HG03135 (cell line): ENCODE data around the gene ZNF724.
"Not testable (repeated sequence)": the region's sequence is repeated elsewhere in the genome, so short reads cannot be mapped to it uniquely, and the experiment has no call there.

Source experiments
- ATAC-seq: cut with Tn5 transposase; IDR thresholded peaks from one replicate; pipeline ENCODE4 v1.9.1; 2021; ENCODE audit warnings: mild to moderate bottlenecking, moderate library complexity; ENCODE audit not compliant: unreplicated experiment

The ZNF724 gene

DNA sequence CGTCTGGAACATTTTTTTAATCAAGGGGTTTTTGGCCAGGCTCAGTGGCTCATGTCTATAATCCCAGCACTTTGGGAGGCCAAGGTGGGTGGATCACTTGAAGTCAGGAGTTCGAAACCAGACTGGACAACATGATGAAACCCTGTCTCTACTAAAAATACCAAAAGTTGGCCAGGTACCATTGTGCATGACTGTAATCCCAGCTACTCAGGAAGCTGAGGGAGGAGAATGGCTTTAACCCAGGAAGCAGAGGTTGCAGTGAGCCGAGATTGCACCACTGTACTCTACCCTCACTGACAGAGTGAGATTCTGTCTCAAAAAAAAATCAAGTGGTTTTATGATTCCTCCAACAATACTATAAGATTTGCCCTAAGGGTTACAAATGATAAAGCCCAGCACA, 3.1 kb upstream of the ZNF724 start:
- ATAC-seq: not testable (repeated sequence)

DNA sequence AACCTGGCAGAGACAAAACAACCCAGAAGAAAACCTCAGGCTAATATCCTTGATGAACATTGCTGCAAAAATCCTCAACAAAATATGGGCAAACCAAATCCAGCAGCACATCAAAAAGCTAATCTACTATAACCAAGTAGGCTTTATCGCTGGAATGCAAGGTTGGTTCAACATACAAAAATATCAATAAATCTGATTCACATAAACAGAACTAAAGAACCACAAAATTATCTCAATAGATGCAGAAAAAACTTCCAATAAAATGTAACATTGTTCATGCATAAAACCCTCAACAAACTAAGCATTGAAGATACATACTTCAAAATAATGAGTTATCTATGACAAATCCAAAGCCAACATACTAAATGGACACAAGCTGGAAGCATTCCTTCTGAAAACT, 8.8 kb downstream of the ZNF724 start:
- ATAC-seq: no peak

DNA sequence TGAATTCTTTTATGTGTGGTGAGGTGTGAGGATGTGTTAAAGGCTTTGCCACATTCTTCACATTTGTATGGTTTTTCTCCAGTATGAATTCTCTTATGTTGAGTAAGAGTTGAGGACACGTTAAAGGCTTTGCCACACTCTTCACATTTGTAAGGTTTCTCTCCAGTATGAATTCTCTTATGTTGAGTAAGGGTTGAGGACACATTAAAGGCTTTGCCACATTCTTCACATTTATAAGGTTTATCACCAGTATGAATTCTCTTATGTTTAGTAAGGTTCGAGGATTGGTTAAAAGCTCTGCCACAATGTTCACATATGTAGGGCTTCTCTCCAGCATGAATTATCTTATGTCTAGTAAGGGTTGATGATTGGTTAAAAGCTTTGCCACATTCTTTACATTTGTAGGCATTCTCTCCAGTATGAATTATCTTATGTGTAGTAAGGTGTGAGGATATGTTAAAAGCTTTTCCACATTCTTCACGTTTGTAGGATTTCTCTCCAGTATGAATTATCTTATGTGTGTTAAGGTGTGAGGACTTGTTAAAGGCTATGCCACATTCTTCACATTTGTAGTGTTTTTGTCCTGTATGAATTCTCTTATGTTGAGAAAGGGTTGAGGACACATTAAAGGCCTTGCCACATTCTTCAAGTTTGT, 27.1 kb downstream of the ZNF724 start:
- ATAC-seq: no peak

DNA sequence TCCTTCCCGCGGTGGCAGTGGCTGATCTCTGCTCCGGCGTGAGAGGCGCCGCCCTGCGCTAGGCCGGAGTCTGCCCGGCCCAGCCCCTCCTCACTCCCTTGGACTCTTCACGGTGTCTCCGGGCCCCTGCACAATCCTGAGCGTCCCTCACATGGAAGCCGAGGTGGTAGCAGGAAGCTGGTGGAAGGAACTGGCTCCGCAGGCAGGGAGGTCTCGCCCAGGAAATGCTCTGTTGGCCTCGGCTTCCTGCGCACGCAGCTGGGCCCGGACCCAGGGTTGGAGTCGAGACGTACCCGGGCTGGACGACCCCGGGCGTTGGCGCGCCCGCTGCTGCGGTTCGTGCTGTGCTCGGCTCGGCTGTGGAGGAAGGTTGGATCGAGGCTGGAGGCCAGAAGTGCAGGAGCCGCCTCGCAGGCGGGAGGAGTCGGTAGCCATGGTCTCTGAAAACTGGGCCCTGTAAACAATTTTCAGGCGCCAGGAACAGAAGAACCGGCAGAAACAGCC, 46.3 kb downstream of the ZNF724 start:
- ATAC-seq: no peak

DNA sequence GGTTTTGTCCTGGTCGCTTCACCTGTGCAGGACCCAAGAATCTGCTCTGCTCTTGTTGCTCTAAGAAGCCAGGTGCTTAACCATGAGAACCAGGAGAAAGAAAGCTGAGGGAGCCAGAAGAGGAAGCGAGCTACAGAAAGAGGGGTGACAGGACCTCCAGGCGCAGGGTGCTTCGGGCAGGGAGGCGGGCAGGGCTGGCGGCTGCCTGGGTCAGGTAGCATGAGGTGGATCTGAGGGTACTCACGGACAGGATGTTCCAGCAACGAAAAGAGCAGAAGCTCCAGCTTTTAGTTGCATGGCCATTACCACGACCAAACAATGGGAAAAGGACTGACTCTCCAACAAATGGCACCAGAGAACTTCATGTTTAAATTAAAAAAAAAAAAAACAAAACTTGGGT, 59.9 kb downstream of the ZNF724 start:
- ATAC-seq: no peak

DNA sequence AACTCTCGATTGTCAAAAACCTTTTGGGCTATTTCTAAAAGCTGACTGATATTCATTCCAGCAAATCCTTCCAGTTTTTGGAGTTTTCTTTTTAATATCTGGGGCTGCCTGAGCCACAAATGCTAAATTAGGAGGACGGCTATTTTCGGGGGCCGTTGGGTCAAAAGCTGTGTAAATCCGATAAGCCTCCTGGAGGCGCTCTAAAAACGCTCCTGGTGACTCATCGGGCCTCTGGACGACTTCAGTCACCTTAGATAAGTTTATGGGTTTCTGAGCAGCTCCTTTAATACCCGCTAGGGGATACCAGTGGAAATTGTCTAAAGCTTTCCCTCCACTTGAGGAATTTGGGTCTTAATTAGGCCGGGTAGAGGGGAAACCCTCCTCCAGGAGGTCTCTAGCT, 66.9 kb downstream of the ZNF724 start:
- ATAC-seq: no peak
